Hepatocyte (in vitro differentiated cells): ENCODE measurements around the gene PANK3. TPM values are rescaled to one million over a fixed set of nuclear protein-coding genes. Genes with fewer than 3 reads are reported as not detected.

Source experiments
- DNase-seq: peaks from one replicate; pipeline ENCODE4 v3.0.0-alpha.2; 2016; ENCODE audit warnings: low spot score
- H2AFZ ChIP-seq: fragments of 200-600 bp; sonication (generic); 2 replicates; pipeline ENCODE4 v1.6.0; 2016; ENCODE audit warnings: antibody characterized with exemption, mild to moderate bottlenecking
- H3K27ac ChIP-seq: fragments of 200-600 bp; sonication (generic); 2 replicates; pipeline ENCODE4 v1.5.1; 2016; ENCODE audit warnings: mild to moderate bottlenecking
- H3K27me3 ChIP-seq: fragments of 200-600 bp; sonication (generic); 2 replicates; pipeline ENCODE4 v1.6.1; 2016
- H3K36me3 ChIP-seq: fragments of 200-600 bp; sonication (generic); replicated peaks from 2 replicates; pipeline ENCODE4 v1.5.1; 2016; ENCODE audit warnings: low read depth; ENCODE audit not compliant: insufficient read depth
- H3K4me1 ChIP-seq: fragments of 200-600 bp; sonication (generic); 2 replicates; pipeline ENCODE4 v1.5.1; 2016; ENCODE audit warnings: mild to moderate bottlenecking, moderate library complexity; ENCODE audit not compliant: insufficient read depth
- H3K4me2 ChIP-seq: fragments of 200-600 bp; sonication (generic); 2 replicates; pipeline ENCODE4 v1.6.0; 2016
- H3K4me3 ChIP-seq: fragments of 200-600 bp; sonication (generic); 2 replicates; pipeline ENCODE4 v1.5.1; 2016; ENCODE audit warnings: mild to moderate bottlenecking
- H3K79me2 ChIP-seq: fragments of 200-600 bp; sonication (generic); 2 replicates; pipeline ENCODE4 v1.6.0; 2017; ENCODE audit warnings: mild to moderate bottlenecking
- H3K9me2 ChIP-seq: fragments of 200-600 bp; sonication (generic); replicated peaks from 2 replicates; pipeline ENCODE4 v1.6.0; 2017; ENCODE audit warnings: mild to moderate bottlenecking; ENCODE audit not compliant: insufficient read depth
- H3K9me3 ChIP-seq: fragments of 200-600 bp; sonication (generic); 2 replicates; pipeline ENCODE4 v1.5.1; 2016; ENCODE audit warnings: low read depth, mild to moderate bottlenecking
- H4K20me1 ChIP-seq: fragments of 200-600 bp; sonication (generic); 2 replicates; pipeline ENCODE4 v1.6.0; 2016; ENCODE audit warnings: mild to moderate bottlenecking; ENCODE audit not compliant: insufficient read depth, poor library complexity, severe bottlenecking
- EZH2 ChIP-seq: fragments of 200-600 bp; sonication (generic); IDR thresholded peaks from 2 replicates; pipeline ENCODE4 v1.6.1; 2016; ENCODE audit warnings: antibody characterized with exemption, mild to moderate bottlenecking, borderline replicate concordance
- EZH2phosphoT487 ChIP-seq: fragments of 200-600 bp; sonication (generic); IDR thresholded peaks from one replicate; pipeline ENCODE4 v1.6.1; 2018; ENCODE audit warnings: antibody characterized with exemption, mild to moderate bottlenecking, low read depth, moderate library complexity; ENCODE audit not compliant: unreplicated experiment, severe bottlenecking
- WGBS: methylation state at CpG from one replicate; pipeline ENCODE4 v1.1.6; 2016; ENCODE audit warnings: low lambda C conversion rate; ENCODE audit errors: missing lambda C conversion rate; 5-methylcytosine and 5-hydroxymethylcytosine counted together
- polyA plus RNA-seq: library from polyadenylated mRNA; unstranded; fragments of >200 nt; fragmentation: Nextera tagmentation; extraction: Ambion mirVana; gene quantifications from 2 replicates; pipeline ENCODE4 v1.2.1, GENCODE V29; 2016
- total RNA-seq: library from RNA; depleted of rRNA; stranded (reverse); fragments of >200 nt; gene quantifications from 2 replicates; pipeline ENCODE4 v1.2.3, GENCODE V29; 2014
- TF ChIP-seq, protein P1 (sequence below): fragments of 200-600 bp; sonication (generic); IDR thresholded peaks from 2 replicates; pipeline ENCODE4 v1.5.1; 2016; ENCODE audit warnings: antibody characterized with exemption, mild to moderate bottlenecking; ENCODE audit not compliant: poor library complexity

Gene PANK3
- total and polyA plus RNA-seq, 2 experiments from 2014 or later: 25.8 to 104 TPM

DNA sequence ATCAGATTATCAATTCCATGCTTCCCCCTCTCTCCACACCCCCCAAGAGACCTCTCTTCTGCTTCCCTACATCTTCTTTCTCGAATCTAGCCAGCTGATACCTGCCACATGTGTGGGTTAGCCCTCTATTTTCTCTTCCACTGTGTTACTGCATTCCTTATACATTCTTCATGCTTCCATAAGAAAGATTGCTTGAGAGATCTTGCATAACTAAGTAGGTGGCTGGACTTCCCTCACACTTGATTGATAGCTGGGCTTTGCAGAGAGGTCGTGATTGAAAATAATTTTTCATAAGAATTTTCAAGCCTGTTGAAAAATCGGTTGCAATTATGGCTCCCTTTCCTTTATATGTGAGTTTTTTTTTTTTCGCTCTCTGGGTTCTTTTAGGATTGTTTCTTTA, 33.0 kb upstream of the PANK3 start:
- Histone ChIP-seq H4K20me1 (no peaks in the 10 kb centered on the region), H3K4me1 (no peaks in the 10 kb centered on the region), H3K9me2 (no peaks in the 10 kb centered on the region), H3K4me2 (no peak overlapping the region), H2AFZ (no peak overlapping the region), H3K9me3 (no peaks in the 10 kb centered on the region), H3K79me2 (no peaks in the 10 kb centered on the region), H3K27me3 (no peaks in the 10 kb centered on the region), H3K36me3 (no peaks in the 10 kb centered on the region), H3K27ac (no peak overlapping the region), H3K4me3 (no peak overlapping the region)
- DNase-seq: no peak
- 81% methylated on average over 4 of the region's 4 CpGs for WGBS
- TF ChIP-seq EZH2 (no peak), EZH2phosphoT487 (no peak)
- TF ChIP-seq, protein P1, sequence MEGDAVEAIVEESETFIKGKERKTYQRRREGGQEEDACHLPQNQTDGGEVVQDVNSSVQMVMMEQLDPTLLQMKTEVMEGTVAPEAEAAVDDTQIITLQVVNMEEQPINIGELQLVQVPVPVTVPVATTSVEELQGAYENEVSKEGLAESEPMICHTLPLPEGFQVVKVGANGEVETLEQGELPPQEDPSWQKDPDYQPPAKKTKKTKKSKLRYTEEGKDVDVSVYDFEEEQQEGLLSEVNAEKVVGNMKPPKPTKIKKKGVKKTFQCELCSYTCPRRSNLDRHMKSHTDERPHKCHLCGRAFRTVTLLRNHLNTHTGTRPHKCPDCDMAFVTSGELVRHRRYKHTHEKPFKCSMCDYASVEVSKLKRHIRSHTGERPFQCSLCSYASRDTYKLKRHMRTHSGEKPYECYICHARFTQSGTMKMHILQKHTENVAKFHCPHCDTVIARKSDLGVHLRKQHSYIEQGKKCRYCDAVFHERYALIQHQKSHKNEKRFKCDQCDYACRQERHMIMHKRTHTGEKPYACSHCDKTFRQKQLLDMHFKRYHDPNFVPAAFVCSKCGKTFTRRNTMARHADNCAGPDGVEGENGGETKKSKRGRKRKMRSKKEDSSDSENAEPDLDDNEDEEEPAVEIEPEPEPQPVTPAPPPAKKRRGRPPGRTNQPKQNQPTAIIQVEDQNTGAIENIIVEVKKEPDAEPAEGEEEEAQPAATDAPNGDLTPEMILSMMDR: no peak

DNA sequence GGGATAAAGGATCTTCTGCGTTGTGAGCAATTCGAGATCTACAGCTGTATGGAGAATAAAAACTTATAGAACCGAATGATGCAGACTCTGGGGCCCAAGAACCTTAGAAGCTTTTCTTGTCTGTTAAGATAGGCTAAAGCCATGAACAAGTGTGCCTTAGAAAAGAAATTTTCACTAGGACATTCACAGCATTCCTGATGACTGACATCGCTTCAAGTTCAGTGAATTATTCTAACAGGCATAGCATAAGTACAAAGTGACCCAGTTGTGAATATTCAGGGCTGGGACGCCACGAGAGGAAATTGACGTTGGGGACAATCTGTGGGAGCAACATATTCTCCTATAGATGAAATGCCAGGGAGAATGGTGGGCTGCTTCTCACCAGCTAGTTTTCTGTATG, 32.0 kb upstream of the PANK3 start:
- Histone ChIP-seq H3K4me2 (no peak overlapping the region), H3K4me3 (no peak overlapping the region), H4K20me1 (no peaks in the 10 kb centered on the region), H3K9me3 (no peaks in the 10 kb centered on the region), H3K36me3 (no peaks in the 10 kb centered on the region), H3K79me2 (no peaks in the 10 kb centered on the region), H2AFZ (no peak overlapping the region), H3K9me2 (no peaks in the 10 kb centered on the region), H3K4me1 (no peaks in the 10 kb centered on the region), H3K27me3 (no peaks in the 10 kb centered on the region), H3K27ac (no peak overlapping the region)
- no peak for DNase-seq
- WGBS: 80% methylated on average over 7 of the region's 7 CpGs
- no peak for TF ChIP-seq EZH2
- TF ChIP-seq, protein P1: no peak
- TF ChIP-seq EZH2phosphoT487: no peak

- 67% methylated on average over 3 of the region's 3 CpGs for WGBS
- no peaks in the 10 kb centered on the region for H4K20me1 ChIP-seq
- no peaks in the 10 kb centered on the region for H3K27me3 ChIP-seq
- no peak for DNase-seq
- no peak overlapping the region for H3K27ac ChIP-seq
- no peaks in the 10 kb centered on the region for H3K9me3 ChIP-seq
- no peak for TF ChIP-seq EZH2phosphoT487
- H3K36me3 ChIP-seq: no peaks in the 10 kb centered on the region
- no peak overlapping the region for H2AFZ ChIP-seq
- H3K4me3 ChIP-seq: no peak overlapping the region
- H3K4me1 ChIP-seq: no peaks in the 10 kb centered on the region
- no peak overlapping the region for H3K4me2 ChIP-seq
- no peaks in the 10 kb centered on the region for H3K79me2 ChIP-seq
- no peaks in the 10 kb centered on the region for H3K9me2 ChIP-seq
Observed at GRCh38 chr5:168609806-168610482, 30.8 kb upstream of the PANK3 start.

DNA sequence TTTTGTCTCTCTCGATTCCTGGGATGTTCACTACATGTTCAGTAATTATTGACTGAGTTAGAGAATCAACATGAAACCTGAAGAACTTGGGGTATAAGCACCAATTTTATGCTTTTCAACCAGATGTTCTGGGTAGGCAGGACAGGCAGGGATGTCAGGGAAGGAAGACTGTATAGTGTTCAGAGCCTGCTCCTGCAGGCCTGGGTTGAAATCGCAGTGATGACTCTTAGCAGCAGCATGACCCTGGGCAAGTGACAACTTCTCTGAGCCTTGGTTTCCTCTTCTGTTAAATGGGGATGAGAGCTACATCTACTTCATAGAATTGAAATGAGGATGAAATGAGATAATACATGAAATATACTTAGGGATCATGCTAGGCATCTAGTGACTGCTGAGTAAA, 29.7 kb upstream of the PANK3 start:
- H3K27me3 ChIP-seq: no peaks in the 10 kb centered on the region
- H3K9me2 ChIP-seq: no peaks in the 10 kb centered on the region
- no peak overlapping the region for H2AFZ ChIP-seq
- TF ChIP-seq EZH2 (no peak), EZH2phosphoT487 (no peak)
- TF ChIP-seq, protein P1: no peak
- no peaks in the 10 kb centered on the region for H3K9me3 ChIP-seq
- H3K27ac ChIP-seq: no peak overlapping the region
- H3K4me2 ChIP-seq: no peak overlapping the region
- H3K36me3 ChIP-seq: no peaks in the 10 kb centered on the region
- no peaks in the 10 kb centered on the region for H3K4me1 ChIP-seq
- no peaks in the 10 kb centered on the region for H3K79me2 ChIP-seq
- no peak overlapping the region for H3K4me3 ChIP-seq
- DNase-seq: no peak
- WGBS: 91% methylated on average over 2 of the region's 2 CpGs
- H4K20me1 ChIP-seq: no peaks in the 10 kb centered on the region
